Epithelial cell of proximal tubule (primary cell): ENCODE measurements around the gene LCE1A. TPM values are rescaled to one million over a fixed set of nuclear protein-coding genes. Genes with fewer than 3 reads are reported as not detected.

ENCODE experiments used
- DNase-seq: peaks from one replicate; pipeline ENCODE4 v3.0.0-alpha.2; 2011; ENCODE audit warnings: low read depth
- H3K4me3 ChIP-seq: 2 replicates; pipeline ENCODE4 v1.5.1; 2011; ENCODE audit warnings: low read depth, mild to moderate bottlenecking, low read length
- CTCF ChIP-seq: conservative IDR thresholded peaks from 2 replicates; pipeline ENCODE4 v1.5.1; 2012; ENCODE audit warnings: low read depth, mild to moderate bottlenecking, low read length
- total RNA-seq: library from RNA; depleted of rRNA; stranded (reverse); fragments of >200 nt; gene quantifications from 2 replicates; pipeline ENCODE4 v1.2.3, GENCODE V29; 2015

The LCE1A gene
- total RNA-seq, result not detected in 2 replicates

DNA sequence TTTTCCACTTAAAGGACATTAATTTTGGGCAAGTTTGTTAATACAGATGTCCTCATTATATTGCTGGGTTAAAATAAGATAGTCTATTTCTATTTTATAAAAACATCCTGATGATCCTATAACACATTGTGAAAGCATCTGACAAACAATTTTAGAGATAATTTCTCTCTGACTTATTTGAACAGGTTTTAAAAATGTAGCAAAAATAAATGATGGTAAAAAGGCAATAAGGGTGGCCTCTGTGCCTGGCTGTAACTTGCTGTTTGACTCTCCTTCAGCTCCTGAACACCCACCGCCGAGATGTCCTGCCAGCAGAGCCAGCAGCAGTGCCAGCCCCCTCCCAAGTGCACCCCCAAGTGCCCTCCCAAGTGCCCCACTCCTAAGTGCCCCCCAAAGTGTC lies at the start of gene LCE1A:
TSS of gene LCE1A (plus strand) at position 301 of the 400 bp plus-strand sequence. CDS start at position 301, 0 bp downstream.
- no peak for TF ChIP-seq CTCF
- DNase-seq, result no peak
- no peak within 1 kb of the TSS for H3K4me3 ChIP-seq

DNA sequence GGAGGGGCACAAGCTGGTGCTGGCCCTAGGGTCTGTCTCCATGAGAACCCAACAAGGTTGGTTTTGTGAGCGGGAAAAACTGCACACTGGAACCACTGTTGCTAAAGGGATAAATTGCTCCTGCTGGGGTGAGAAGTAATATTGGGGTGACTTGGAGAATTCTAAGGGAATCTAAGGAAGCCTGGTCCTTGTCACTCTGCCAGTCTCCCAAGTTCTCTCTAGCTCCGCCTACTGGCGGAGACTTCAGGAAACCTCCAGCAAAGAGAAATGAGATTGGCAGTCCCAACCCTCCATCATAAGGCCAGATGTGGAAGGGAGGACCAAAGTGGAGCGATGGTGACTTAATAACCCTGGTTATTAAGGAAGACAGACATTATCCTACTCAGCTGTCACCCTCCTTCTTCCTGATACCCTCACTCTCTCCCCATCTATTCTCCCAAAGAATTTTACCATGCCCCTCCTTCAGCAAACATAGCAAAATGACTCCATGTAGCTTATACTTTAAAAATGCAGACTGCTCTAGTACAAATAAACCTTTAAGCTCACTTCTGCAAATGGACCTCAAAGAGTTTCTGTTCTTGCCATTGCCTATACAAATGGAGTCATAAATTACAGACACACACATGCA lies 49.6 kb upstream of the LCE1A start:
- TF ChIP-seq CTCF, result peak; percentile 41
- DNase-seq, result no peak
- H3K4me3 ChIP-seq, result no peak overlapping the region

DNA sequence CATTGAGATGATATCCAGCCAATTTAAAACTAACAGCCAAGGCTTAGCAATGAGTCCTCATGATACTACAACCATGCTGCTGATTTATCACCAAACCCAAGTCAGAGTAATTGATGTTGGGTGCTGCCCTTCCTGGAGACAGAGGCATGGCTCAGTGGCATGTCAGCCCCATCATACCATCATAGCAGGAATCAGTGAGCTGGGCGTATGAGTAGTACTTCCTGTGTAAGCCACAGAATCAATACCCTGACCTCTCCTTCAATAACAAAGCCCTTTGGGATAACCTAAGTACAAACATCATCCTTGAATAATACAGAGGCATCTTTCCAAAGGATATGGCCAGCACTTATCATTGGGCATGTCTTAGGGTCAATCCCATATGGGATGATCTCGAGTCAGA lies 44.2 kb upstream of the LCE1A start:
- no peak for TF ChIP-seq CTCF
- H3K4me3 ChIP-seq, result no peak overlapping the region
- DNase-seq, result no peak

DNA sequence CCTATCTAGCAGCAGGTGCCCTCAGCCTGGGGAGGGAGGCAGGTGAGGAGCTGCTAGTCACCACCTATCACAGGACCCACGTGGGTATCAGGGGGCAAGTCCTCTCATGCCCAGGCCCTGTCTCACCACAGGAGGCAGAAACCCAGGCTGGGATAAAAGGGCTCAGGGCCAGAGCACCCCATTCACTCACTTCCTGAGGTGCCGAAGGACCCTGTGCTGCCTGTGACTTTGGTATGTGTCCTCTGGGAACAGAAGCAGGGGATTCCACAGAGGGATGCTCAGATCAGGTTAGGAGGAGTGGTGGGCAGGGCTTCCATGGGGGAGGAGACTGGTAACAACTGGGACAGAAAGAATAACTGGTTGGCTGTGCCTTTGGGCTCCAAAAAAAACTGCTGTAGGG lies 41.2 kb upstream of the LCE1A start, which contains the start of gene LCE1E:
TSS of gene LCE1E (plus strand) at position 181 of the 400 bp plus-strand sequence. CDS start 1,043 bp downstream, outside the sequence.
- no peak for TF ChIP-seq CTCF
- no peak within 1 kb of the TSS for H3K4me3 ChIP-seq
- DNase-seq, result no peak

GRCh38 chr1:152795686-152796085 lies 31.6 kb upstream of the LCE1A start:
- H3K4me3 ChIP-seq, result no peak overlapping the region
- DNase-seq, result no peak
- TF ChIP-seq CTCF, result no peak

- no peak for TF ChIP-seq CTCF
- H3K4me3 ChIP-seq, result no peak within 1 kb of the TSS
- no peak for DNase-seq
Measured at GRCh38 chr1:152796421-152796820, 30.9 kb upstream of the LCE1A start, which contains the start of gene LCE1D. LCE1D (plus strand) TSS chr1:152796721; CDS start chr1:152797795, 1,074 bp downstream.

GRCh38 chr1:152801333-152801732 lies 25.9 kb upstream of the LCE1A start:
- no peak overlapping the region for H3K4me3 ChIP-seq
- DNase-seq, result no peak
- TF ChIP-seq CTCF, result no peak
